Fibroblast of skin of right quadriceps (primary cell): Measurements from ENCODE around the gene SLC38A8.

Source experiments
- DNase-seq: peaks from one replicate; pipeline ENCODE4 v3.0.0-alpha.2; 2013

SLC38A8 gene

DNA sequence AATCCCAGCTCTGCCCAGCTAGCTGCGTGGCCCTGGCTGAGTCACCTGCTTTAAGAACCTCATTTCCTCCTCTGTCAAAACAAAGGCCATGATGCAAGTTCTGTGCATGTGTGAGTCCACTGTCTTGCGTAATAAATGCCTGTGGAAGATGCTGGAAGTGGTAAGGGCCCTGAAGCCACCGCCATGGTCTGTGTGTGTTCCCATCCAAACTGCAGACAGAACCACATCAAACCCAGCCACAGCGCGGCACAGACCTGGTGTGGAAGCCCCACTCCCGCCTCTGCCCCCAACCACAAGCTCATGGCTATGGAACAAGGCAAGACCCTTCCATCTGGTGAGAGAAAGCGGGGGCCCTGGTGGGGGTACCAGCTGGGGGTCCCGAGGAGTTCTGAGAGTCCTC is 48.5 kb downstream of the SLC38A8 start:
- peak; percentile 87 for DNase-seq

DNA sequence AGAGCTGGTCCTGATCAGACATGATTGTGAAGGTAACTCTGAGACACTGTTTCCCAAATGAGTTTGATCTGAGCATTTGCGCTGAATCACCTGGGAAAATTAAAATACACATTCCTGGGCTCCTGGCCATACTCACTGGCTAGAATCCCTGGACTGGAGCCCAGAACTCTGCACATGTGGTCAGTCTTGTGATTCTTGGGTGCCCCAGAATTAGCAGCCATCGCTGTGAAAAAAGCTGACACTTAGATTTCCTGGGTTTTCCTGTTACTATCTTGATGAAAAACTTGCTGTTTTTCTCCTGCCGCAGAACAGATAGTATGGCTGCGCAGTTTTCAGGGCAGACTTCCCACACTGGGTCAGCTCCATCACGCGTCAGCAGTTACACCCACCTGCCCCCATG is 50.0 kb downstream of the SLC38A8 start:
- peak; percentile 41 for DNase-seq

DNA sequence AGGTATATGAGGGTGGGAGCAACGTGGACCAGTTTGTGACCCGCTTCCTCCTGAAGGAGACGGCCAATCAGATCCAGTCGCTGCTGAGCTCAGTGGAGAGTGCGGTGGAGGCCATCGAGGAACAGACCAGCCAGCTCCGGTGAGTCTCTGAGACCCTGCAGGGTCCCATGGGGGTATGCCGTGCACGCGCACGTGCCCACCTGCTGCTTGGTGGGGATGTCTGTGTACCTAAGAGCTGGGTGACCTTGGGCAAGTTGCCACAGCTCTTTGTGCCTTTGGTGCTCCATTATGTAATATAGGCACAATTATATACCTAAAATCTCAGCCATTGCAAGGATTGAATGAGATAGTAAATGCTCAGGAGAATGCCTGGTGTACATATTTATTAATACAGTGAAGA is 52.1 kb downstream of the SLC38A8 start:
- DNase-seq, result no peak

DNA sequence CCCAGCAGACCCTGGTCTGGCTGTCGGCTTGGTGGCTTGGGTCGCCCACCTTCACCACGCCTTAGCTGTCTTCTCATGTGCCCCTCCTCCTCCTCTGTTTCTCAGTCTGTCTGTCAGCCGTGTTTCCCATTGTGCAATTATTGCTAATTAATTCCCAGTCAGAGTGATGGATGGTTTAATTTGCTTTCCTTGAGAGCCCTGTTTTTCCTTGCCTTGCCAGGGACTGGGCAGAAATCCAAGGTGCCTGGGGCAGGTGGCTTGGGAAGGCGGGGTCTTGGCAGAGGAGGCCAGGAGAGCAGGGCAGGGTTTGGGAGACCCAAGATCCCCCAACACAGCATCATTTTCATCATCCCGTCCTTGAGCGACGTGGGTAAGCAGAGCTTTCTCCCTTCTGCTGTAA is 53.3 kb downstream of the SLC38A8 start:
- no peak for DNase-seq

DNA sequence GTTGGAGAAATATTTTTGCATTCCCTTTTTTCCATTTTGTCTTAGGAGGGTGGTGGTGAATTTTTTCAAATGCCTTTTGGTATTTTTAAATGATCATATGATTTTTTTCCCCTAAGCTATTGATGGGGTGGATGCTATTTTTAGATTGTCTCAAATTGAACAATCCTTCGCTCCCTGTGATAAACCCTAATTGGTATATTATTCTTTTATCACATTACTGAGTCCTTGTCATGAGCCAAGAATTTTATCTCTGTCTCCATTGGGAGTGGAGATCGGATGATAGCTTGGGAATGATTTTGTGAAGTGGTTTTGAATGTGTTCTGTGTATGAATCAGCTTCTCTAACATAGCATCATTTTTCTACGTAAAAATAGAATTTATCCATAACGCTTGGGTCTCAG is 59.1 kb downstream of the SLC38A8 start:
- DNase-seq, result no peak

DNA sequence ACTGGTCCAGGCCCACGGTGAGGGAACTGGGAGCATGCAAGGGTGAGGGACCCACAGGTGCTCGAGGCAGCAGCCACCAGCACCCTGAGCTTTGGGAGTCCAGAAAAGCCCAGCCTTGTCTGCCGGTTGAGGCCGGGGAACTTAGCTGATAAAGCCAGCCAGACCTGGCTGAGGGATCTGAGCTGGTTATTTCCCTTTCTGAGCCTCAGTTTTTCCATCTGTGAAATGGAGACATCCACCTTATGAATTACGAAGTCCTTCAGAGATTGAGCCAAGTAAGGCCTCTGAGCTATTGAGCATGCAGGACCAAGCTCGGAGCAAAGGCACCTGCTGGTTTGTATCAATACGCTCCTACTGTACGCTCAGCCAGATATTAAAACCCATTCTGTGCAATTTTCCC is 60.8 kb downstream of the SLC38A8 start:
- DNase-seq, result no peak

DNA sequence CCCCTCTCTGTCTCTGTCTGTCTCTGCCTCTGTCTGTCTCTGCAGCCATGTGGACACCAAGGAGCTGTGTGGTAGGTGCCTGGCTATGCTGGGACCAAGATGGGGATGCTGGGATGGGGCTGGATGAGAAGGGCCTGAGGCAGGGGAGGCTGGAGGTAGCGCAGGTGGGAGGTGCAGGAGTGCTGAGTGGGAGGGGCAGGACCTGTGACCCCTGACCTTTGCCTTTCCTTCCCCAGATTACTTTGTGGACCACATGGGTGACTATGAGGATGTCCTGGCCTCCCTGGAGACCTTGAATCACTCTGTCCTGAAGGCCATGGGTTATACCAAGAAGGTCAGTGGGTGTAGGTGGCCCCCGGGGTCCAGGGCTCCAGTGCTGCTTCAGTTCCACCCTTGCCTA is 61.8 kb downstream of the SLC38A8 start:
- no peak for DNase-seq

DNA sequence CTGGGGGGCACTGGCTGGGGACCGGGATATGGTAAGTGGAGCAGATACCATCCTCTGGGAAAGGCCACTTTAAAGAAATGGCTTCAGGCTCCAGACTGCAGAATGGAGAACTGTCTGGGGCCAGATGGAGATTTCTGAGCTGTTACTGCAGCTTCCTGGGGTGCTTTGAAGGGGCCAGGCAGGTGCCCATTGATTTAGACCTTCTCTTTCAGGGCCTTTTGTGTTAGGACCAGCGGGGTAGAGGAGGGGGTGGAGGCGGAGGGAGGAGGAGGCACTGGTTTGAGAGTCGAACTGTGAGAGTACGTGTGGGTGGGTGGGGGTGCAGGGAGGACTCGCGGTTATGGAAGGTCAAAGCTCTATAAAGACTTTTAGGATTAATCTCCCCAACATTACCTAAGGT is 63.2 kb downstream of the SLC38A8 start:
- no peak for DNase-seq

DNA sequence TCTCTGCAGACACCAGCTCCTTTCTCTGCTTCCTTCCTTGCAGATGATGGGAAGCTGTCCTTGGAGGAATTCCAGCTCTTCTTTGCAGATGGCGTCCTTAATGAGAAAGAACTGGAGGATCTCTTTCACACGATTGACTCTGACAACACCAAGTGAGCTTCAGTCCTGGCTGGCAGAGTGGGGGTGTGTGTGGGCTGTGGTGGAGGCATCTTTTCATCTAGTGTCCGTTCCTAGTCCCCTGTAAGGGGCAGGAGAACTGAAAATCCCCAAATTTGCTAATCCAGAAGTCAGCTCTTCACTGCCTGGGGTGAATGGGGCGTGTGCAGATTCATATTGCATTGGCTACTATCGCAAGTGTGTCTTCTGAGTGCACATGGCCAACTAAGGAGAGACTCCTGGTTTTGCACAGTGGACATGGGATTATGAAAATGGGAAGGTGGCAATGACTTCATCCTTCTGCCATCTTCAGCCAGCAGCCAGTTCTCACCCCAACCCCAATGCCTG is 64.1 kb downstream of the SLC38A8 start:
- DNase-seq, result no peak

DNA sequence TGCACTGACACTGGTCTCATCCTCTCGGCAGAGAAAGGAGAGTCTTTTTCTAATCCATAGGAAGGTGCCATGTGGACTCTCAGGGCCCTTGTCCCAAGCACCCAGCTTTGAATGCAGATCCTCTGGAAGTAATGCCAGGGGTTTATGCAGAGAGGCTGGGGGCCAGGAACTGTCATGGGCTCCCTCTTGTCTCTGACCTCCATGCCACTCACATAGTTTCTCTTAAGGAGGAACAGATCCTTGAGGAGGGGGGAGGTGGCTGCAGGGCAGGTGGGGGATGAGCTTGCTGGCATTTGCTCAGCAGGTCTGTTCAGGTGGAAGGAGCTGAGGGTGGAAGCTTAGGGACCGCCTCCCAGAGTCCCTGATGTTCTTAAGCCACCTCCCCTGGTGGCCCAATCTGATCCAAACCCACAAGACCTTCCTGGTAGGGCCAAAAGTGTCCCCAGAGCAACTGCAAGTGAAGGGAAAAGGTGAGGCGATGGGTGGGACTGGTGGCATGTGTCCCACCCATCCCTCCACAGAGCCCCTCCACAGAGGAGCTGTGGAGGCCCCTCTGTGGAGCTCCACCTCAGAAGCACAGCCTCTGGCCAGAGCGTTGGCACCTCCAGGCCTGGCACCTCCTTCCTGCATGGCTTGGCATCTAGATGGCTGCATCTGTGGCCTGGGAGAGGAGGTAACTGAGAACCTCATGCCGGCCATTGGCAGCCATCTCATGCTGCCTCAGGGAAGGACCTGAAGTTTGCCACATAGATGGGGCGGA is 65.4 kb downstream of the SLC38A8 start:
- no peak for DNase-seq

DNA sequence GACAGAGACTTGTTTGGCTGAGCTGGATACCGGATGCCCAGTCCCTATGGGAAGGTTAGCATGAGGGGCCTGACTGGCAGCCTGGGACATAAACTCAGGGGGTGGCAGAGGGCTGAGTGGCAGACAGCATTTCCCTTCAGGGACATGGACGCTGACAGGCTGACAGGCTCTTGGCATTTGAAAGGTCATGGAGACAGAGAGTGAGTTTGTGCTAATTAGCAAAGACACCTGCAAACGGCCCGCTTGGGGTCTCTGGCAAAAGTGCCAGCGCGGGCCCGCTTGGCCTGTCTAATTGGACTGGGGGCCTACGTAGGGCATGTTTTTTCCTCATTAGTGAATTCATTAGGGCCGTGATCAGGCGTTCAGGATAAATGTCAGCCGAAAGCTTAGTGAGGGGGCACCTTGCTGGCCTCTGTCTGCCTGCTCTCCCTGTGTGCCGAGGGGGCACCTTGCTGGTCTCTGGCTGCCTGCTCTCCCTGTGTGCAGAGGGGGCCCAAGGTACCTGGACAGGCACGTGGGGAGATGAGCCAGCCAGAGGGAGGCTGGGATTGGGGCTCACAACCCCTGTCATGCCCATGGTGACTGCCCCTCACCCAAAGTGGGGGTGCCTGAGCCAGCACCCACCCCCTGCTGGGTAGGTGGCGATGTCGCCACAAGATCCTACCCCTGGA is 66.9 kb downstream of the SLC38A8 start:
- DNase-seq, result no peak

DNA sequence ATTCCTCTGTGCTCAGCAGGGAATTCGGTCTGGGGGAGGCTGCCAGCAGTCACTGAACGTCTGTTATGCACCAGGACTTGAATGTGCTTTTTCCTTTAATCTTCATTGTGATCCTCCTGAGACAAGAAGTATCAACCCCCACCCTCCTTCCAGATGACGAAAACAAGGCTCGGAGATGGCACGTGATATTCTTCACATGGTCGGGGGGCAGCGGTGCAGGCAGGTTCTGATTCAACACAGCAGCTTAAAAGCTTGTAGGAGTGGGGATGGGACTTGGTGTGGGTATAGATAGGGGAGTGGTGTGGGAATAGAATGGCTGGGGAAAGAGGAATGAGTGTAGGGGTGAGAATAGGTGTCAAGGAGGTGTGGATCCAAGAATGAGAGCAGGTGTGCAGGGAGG is 68.1 kb downstream of the SLC38A8 start:
- no peak for DNase-seq

DNA sequence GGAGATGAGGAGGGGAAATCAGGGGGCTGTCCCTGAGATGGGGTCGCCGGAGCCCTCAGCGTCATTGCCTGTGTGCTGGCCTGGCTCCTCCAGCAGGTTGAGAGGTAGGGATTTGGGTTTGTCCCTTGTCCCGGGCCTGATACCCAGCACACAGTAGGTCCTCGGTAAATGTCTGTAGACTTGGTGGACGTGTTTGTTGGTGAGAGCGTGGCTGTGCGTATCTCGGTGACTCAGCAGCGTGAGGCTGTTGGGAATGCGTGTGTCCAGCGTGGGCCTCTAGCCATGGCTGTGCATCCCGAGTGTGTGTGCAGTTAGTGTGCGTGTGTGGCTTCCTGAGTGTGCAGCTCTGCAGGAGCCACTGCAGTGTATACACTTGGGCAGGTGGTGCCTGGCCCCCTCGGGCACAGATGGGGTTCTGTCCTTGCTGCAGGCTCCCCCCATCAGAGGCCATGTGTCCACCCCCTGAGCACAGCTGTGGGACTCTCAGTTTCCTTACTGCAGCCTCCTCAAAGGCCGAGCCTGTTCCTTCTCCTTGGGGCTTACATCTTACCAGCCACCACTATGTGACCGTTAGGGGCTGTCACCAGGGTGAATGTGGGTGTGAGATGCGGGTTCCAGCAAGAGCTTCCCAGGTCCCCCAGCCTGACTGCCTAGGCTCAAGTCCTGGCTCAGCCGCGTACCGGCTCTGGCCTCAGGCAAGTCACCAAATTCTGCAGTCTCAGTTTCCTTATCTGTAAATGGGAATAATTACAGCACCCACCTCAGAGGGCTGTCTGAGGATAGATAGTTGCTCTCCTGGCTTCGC is 68.8 kb downstream of the SLC38A8 start:
- no peak for DNase-seq

DNA sequence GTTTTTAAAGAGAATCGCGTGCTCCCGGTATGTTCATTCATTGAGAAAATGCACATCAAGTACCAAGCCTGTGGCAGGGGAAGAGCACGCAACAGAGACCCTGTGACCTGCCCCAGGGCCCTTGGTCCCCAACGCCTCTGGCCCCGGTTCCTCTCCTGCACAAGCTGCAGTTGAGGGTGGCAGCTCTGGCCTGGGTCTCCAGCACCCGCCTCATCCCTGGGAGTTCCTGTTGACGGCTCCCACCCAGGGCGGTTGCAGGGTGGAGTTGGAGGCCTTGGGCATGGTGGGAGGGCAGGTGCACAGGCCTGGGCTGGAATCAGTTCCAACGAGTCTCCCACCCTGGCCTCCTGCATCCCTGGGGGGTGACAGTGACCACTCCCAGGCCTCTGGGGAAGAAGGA is 69.5 kb downstream of the SLC38A8 start:
- no peak for DNase-seq

DNA sequence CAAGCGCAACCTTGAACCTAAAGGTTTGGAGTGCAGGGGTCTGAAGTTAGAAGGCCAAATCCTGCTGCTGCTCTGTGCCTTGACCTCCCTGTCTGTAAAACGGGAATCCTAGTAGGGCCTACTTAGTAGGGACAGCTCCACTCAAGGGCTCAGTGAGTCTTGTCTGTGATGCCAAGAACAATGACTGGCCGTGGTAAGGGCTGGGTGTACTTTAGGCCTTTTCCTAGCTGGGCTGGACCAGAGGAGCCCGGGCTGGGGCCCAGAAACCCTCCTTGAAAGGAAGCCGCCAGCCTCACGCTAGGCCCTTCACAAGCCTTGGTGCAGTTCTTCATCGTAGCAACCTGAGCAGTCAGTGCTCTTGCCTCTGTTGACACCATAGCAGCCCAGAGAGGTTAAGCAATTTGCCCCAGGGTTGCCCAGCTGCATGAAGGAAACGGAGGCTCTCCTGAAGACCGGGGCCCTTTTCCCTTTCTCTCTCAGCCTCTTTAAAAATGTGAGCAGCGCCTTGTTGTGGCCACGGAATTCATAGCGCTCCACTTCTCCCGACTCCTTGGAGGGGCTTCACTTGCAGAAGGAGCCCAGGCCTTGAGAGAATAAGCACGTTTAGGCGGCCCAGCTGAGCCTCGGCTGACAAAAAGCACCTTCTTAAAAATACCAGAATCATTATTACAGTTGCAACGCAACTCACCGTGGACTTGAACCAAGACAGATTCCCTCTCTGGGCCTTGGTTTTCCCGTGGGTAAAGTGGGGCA is 70.2 kb downstream of the SLC38A8 start:
- DNase-seq, result no peak

DNA sequence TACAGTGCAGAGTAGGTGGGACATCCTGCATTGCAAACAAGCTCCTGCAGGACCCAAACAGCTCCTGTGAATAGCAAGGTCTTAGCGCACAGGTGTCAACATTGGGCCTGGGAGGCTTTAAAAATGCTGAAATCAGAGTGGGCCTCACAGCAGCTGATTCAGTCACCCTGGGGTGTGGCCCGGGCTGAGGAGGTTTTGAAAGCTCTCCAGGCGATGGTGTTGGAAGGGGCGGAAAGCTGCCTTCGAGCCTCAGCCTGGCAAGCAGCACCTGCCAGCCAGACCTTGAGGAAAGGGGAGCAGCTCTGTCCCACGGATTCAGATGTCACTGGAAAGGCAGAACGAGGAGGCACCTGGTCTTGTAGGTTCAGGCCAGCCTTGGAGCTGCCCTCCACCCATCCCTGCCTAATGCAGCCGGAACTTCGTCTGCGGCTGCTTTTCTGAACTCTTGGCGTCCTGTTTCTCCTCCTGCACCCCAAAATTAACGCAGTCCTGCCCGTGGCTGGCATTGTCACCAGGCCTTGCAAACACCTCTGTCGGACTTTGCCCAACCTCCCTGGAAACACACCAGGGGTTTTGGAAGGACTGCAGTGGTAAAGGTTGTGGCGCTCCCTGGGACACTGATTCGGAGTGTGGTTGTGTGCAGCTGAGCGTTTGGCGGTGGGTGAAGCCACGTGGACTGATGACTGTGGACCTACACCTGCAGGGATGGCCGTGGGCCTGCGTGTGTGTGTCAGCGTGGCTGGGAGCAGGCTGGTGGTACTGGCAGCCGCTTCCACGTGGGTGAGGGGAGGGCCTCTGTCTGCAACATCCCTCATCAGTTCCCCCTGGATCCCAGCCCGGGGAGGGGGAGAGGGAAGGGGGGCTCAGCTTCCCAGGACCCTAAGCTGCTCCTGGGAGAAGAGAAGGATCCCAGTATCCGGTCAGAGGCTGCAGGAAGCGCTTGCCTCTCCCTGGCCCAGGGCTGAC is 71.1 kb downstream of the SLC38A8 start:
- DNase-seq, result no peak

DNA sequence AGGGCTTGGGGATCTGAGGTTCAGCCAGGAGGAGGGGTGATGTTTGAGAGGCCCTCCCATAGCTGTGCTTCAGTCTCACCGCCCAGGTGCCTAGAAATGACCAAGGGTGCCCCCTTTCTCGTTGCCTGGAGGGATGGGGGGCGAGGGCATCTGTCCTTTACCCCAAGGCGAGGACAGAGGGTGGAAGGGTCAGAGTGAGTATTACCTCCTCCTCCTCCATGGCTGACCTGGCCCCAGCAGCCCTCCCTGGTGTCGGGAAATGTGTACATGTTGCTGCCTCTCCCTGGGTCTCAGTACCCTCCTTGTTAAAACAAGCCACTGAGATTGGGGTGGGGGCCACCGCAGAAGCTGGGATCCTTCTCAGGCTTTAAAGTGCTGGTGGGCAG is 72.2 kb downstream of the SLC38A8 start:
- no peak for DNase-seq

DNA sequence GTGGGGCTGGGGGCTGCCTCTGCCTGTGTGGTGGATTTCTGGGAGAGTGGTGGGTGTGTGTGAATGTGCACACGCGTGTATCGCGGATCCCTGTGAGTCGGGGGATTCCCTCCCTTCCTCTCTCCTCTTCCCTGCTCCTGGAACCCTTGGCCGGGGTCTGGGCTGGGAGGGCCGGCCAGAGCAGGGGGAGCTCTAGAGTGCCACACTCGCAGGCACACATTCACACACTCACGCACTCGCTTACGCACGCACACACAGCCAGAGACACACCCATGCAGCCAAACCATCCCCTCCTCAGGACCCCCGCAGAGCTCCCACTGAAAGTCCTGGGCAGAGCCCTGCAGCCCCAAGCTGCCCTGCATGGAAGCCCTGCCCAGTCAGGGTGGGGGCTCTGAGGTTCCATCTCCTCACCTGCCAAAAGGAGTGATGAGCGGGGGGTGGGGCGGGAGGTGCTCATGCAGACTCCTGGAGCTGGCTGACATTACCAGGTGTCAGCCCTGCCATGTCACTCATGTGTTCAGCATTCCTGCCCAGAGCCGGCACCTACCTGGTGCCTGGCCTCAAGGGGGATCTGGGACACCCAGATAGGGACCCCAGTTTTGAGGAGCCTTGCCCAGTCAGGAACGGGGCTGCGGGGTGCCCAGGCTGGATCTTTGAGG is 72.7 kb downstream of the SLC38A8 start:
- no peak for DNase-seq

DNA sequence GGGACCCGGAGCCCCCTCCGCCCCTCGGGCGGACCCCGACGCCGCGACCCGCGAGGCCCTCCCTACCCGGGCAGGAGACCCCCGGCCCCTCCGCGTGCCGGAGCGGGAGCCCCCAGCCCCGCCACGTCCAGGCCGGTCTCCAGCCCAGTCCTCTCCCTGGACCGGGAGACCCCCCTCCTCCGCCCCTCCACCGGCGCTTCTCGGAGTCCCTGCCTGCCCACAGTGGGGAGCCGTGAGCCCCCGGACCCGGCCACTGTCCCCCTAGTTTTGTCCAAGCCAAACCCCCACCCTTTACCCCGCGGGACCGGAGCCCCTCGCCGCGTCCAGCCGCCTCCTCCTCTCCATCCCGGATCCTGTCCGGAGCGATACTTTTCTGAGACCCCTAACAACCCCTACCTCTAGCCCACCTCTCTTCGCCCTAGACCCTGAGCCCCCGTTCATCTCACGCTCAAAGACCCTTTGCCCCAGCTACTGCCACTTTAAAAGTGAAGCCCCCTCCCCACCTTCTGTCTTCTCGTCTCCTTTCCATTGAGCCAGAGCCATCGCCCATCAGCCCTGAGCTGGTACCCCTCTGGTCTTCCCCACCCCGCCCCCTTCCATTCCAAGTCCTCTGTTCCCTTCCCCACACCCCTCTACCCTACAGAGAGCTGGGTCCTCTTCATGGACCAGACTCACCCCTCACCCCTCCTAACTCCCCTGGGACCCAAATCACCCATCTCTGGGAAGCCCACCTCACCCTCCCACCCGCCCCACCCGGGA is 73.5 kb downstream of the SLC38A8 start:
- no peak for DNase-seq

DNA sequence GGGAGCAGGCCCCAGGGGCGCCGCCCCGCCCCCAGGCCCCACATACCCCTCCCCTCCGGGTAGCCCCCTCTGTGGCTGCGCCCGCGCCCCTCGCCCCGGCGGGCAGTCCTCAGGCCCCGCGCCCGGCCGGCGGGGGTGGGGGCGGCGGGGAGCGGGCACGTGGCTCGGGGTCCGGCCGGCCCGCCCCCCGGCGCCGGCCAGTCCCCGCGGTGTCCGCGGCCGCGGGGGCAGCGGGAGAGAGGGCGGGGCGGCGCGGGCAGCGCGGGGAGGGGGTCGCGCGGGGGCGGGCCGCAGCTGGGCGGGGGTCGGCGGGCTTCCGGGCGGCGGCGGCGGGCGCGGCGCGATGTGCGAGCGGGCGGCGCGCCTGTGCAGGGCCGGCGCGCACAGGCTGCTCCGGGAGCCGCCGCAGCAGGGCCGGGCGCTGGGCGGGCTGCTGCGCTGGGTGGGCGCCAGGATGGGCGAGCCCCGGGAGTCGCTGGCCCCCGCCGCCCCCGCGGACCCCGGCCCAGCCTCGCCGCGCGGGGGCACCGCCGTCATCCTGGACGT is 74.2 kb downstream of the SLC38A8 start:
- no peak for DNase-seq
